DND-41 (cell line): ENCODE results near the gene DCUN1D3.

Experiments used
- ATAC-seq: fragments of 200-7000 bp; cut with Tn5 transposase; 3 replicates; pipeline ENCODE4 v1.9.1; 2021; ENCODE audit warnings: low read depth; ENCODE audit not compliant: insufficient read depth
- DNase-seq: peaks from one replicate; pipeline ENCODE4 v3.0.0-alpha.2; 2020
- H2AFZ ChIP-seq: 2 replicates; pipeline ENCODE4 v1.6.0; 2012; ENCODE audit warnings: low read depth, low read length
- H3K27ac ChIP-seq: 2 replicates; pipeline ENCODE4 v1.5.1; 2012; ENCODE audit warnings: low read length, inconsistent platforms
- H3K27me3 ChIP-seq: fragments of 200-600 bp; sonication (generic); 2 replicates; pipeline ENCODE4 v1.6.0; 2012; ENCODE audit warnings: low read length, mild to moderate bottlenecking, inconsistent platforms; ENCODE audit not compliant: insufficient read depth, poor library complexity
- H3K36me3 ChIP-seq: 2 replicates; pipeline ENCODE4 v1.5.1; 2012; ENCODE audit warnings: low read length, inconsistent platforms; ENCODE audit not compliant: insufficient read depth
- H3K4me1 ChIP-seq: 2 replicates; pipeline ENCODE4 v1.5.1; 2012; ENCODE audit warnings: mild to moderate bottlenecking, low read length; ENCODE audit not compliant: insufficient read depth
- H3K4me2 ChIP-seq: 2 replicates; pipeline ENCODE4 v1.6.0; 2012; ENCODE audit warnings: mild to moderate bottlenecking, moderate library complexity, low read length, inconsistent platforms; ENCODE audit not compliant: insufficient read depth
- H3K4me3 ChIP-seq, 2 experiments: fragments of 200-600 bp in 1 of 2; shearing (Covaris generic) in 1 of 2; 2 replicates each; pipeline ENCODE4 v1.5.1; 2012 to 2016; ENCODE audit warnings: inconsistent platforms in 2 of 2, low read length in 2 of 2, mild to moderate bottlenecking in 2 of 2, low read depth in 1 of 2, moderate library complexity in 1 of 2
- H3K79me2 ChIP-seq: 2 replicates; pipeline ENCODE4 v1.6.0; 2012; ENCODE audit warnings: low read length, inconsistent platforms; ENCODE audit not compliant: insufficient read depth
- H3K9ac ChIP-seq: 2 replicates; pipeline ENCODE4 v1.6.0; 2012; ENCODE audit warnings: low read depth, mild to moderate bottlenecking, inconsistent platforms, low read length, moderate library complexity
- H3K9me3 ChIP-seq: 2 replicates; pipeline ENCODE4 v1.5.1; 2012; ENCODE audit warnings: low read length, moderate library complexity, mild to moderate bottlenecking, inconsistent platforms; ENCODE audit not compliant: insufficient read depth, severe bottlenecking
- H4K20me1 ChIP-seq: 2 replicates; pipeline ENCODE4 v1.6.0; 2012; ENCODE audit warnings: low read length; ENCODE audit not compliant: insufficient read depth
- CTCF ChIP-seq: IDR thresholded peaks from 2 replicates; pipeline ENCODE4 v1.5.1; 2012; ENCODE audit warnings: borderline replicate concordance, low read length, moderate library complexity, mild to moderate bottlenecking; ENCODE audit not compliant: poor library complexity, severe bottlenecking; ENCODE audit errors: extremely low read depth
- EZH2 ChIP-seq: IDR thresholded peaks from 3 replicates; pipeline ENCODE4 v1.6.1; 2012; ENCODE audit warnings: borderline replicate concordance, low read depth, mild to moderate bottlenecking, moderate library complexity, low read length, inconsistent platforms; ENCODE audit not compliant: severe bottlenecking

Gene DCUN1D3

DNA sequence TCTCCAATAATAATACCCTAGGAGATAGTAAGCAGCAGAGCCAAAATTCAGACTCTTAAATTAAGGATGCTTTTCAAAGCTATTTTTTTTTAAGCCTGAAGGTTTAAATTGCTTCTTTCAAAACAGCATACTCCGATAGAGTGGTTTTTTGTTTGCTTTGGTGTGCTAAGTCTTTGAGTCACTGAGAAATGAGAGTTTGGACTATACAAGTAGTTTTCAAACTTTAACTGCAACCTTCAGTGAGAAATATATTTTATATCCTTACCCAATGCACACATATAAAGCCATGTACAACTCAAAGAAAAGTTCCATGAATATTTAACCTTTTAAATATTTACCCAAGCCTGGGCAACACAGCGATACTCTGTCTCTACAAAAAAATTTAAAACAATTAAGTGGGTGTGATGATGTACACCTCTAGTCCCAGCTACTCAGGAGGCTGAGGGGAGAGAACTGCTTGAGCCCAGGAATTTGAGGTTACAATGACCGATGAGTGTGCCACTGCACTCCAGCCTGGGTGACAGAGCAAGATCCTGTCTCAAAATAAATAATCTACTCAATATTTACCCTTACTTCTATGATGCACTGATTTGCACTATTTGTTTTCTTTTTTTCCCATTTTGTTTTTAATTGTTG is 19.2 kb downstream of the DCUN1D3 start:
- H3K27ac ChIP-seq: no peak overlapping the region

DNA sequence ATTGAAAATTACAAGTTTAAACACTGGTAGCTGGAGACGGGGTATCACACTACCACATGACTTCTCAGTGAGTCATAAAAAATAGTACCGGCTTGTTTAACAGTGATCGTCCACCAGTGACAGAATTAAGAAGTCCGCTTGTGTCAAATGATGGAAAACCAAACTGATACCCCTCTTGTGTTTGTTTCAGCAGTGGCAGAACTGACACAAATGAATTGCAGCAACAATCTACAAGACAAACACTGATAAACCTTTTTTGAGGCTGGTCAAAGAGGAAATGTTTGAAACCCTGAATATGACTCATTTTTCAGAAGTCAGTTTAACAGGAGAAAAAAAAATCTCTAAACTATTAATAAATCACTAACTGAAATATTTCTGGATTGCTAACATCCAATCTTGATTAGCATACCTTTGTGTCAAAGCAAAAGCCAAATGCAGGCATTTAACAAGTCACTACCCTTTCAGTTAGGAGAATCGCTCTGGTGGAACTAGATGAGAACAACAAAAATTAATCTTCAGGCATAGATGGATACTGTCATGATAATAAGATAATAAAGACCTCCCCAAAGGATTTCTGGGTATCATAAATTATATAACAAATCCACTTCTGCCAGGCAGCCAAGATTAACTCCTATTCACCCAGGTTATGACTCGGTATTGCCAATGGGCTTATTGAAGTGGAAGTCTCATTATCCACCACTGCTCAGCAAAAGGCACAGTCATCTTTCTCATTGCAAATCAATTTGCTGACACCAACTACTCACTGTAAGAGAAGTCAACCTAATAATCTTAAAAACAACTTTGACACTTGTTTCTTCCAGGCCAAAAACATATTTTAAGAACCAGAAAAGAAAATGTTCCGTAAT is 20.8 kb downstream of the DCUN1D3 start:
- Histone ChIP-seq H3K79me2 (no peaks in the 10 kb centered on the region), H4K20me1 (peaks cover 3% of the 10 kb centered on the region; the same call in 1 of the 2 replicates), H3K4me2 (no peak overlapping the region), H3K27me3 (no peaks in the 10 kb centered on the region), H3K4me1 (peaks cover 15% of the 10 kb centered on the region), H3K27ac (no peak overlapping the region), H2AFZ (no peak overlapping the region), H3K36me3 (no peaks in the 10 kb centered on the region), H3K9ac (no peak overlapping the region), H3K9me3 (no peaks in the 10 kb centered on the region), H3K4me3 (no peak overlapping the region)
- ATAC-seq: no peak
- no peak for DNase-seq
- TF ChIP-seq EZH2: no peak
- TF ChIP-seq CTCF: no peak

More for the DNA sequence above, 19.2 kb downstream of the DCUN1D3 start:
- Histone ChIP-seq H3K4me3 (no peak overlapping the region), H3K9me3 (no peaks in the 10 kb centered on the region), H4K20me1 (peaks cover 6% of the 10 kb centered on the region; the same call in 1 of the 2 replicates), H2AFZ (no peak overlapping the region), H3K9ac (no peak overlapping the region), H3K4me1 (peaks cover 21% of the 10 kb centered on the region), H3K27me3 (no peaks in the 10 kb centered on the region), H3K79me2 (no peaks in the 10 kb centered on the region), H3K36me3 (no peaks in the 10 kb centered on the region), H3K4me2 (no peak overlapping the region)
- ATAC-seq: no peak
- no peak for DNase-seq
- TF ChIP-seq CTCF (no peak), EZH2 (no peak)

DNA sequence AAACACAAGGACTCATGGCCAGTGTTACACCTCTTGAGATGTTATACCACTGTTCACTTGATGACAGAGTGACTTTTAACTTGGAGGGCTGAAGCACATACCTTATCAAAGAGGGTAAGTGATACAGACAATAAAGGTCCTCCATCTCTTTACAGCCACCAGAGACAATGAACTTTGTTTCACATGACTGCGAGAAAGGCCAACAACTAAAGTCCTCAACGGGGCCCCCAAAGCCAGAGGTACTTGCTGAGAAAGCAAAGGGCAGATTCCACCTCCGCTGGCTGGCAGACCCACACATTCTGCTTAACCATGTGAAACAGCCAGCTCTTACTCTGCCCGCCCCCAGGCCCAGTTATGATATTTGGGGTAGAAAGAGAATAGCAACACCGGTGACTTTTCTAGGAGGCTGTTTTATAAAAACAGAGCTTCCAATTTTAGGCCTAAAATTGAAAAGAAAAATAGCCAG is 21.4 kb downstream of the DCUN1D3 start:
- H4K20me1 ChIP-seq: 0 out of 2 replicates have a peak, but pooled peaks cover 3% of the 10 kb centered on the region
- H3K4me2 ChIP-seq: no peak overlapping the region
- no peak for TF ChIP-seq CTCF
- no peak for TF ChIP-seq EZH2
- ATAC-seq (no peak), DNase-seq (no peak)
- H3K9ac ChIP-seq: no peak overlapping the region
- no peaks in the 10 kb centered on the region for H3K79me2 ChIP-seq
- no peak overlapping the region for H2AFZ ChIP-seq
- H3K4me1 ChIP-seq: peaks cover 8% of the 10 kb centered on the region
- no peak overlapping the region for H3K27ac ChIP-seq
- no peaks in the 10 kb centered on the region for H3K9me3 ChIP-seq
- H3K36me3 ChIP-seq: no peaks in the 10 kb centered on the region
- H3K27me3 ChIP-seq: no peaks in the 10 kb centered on the region
- H3K4me3 ChIP-seq: no peak overlapping the region
